OCI-LY7 (cell line): ENCODE data around the gene ADAMTSL2. TPM values are rescaled to one million over a fixed set of nuclear protein-coding genes. Genes with fewer than 3 reads are reported as not detected.

Experiments
- BruUV-seq: library from RNA; stranded (reverse); fragments of 400-500 nt; replicated peaks from 2 replicates; lab custom pipeline; 2021; lab: Mats Ljungman, UMichigan
- CTCF ChIA-PET: fragments of 300-600 bp; sonication (Branson Sonifier 250); formaldehyde crosslinking; loops from one replicate; lab custom pipeline; 2022; ENCODE audit warnings: antibody characterized with exemption; ENCODE audit not compliant: unreplicated experiment; lab: Charles Lee
- POLR2A ChIA-PET: fragments of 300-600 bp; sonication (Branson Sonifier 250); formaldehyde crosslinking; loops from one replicate; lab custom pipeline; 2022; ENCODE audit warnings: antibody characterized with exemption; lab: Charles Lee
- DNase-seq: peaks from one replicate; pipeline ENCODE4 v3.0.0-alpha.2; 2015; ENCODE audit warnings: low spot score
- H2AFZ ChIP-seq: fragments of 200-600 bp; sonication (generic), shearing (Covaris generic); 2 replicates; pipeline ENCODE4 v1.6.1; 2014; ENCODE audit warnings: mild to moderate bottlenecking, antibody characterized with exemption, low read length, moderate library complexity
- H3K27ac ChIP-seq: fragments of 200-600 bp; sonication (generic); 2 replicates; pipeline ENCODE4 v1.5.1; 2014; ENCODE audit warnings: mixed run types, low read depth, mild to moderate bottlenecking, moderate library complexity, low read length, inconsistent platforms; ENCODE audit not compliant: poor library complexity, severe bottlenecking
- H3K36me3 ChIP-seq: fragments of 200-600 bp; sonication (generic); 2 replicates; pipeline ENCODE4 v1.6.1; 2014; ENCODE audit warnings: mild to moderate bottlenecking, antibody characterized with exemption, low read length, moderate library complexity, mixed read lengths; ENCODE audit not compliant: insufficient read depth
- H3K4me1 ChIP-seq: fragments of 200-600 bp; sonication (generic); 2 replicates; pipeline ENCODE4 v1.5.1; 2014; ENCODE audit warnings: mild to moderate bottlenecking, low read length; ENCODE audit not compliant: insufficient read depth, poor library complexity, severe bottlenecking
- H3K4me2 ChIP-seq: fragments of 200-600 bp; sonication (generic); 2 replicates; pipeline ENCODE4 v1.6.1; 2014; ENCODE audit warnings: mild to moderate bottlenecking, low read length
- H3K4me3 ChIP-seq: fragments of 200-600 bp; sonication (generic); 2 replicates; pipeline ENCODE4 v1.5.1; 2014; ENCODE audit warnings: mild to moderate bottlenecking, low read depth, low read length; ENCODE audit not compliant: poor library complexity, severe bottlenecking
- H3K79me2 ChIP-seq: fragments of 200-600 bp; sonication (generic); 2 replicates; pipeline ENCODE4 v1.6.1; 2016; ENCODE audit warnings: low read depth, mild to moderate bottlenecking, low read length, moderate library complexity, mixed read lengths; ENCODE audit not compliant: insufficient read depth
- H3K9me2 ChIP-seq: fragments of 200-600 bp; sonication (generic); 2 replicates; pipeline ENCODE4 v1.6.1; 2016; ENCODE audit warnings: mild to moderate bottlenecking, low read length, mixed read lengths; ENCODE audit not compliant: insufficient read depth
- H3K9me3 ChIP-seq: fragments of 200-600 bp; sonication (generic); 2 replicates; pipeline ENCODE4 v1.6.1; 2014; ENCODE audit warnings: mild to moderate bottlenecking, mixed run types, low read length, mixed read lengths
- H4K20me1 ChIP-seq: fragments of 200-600 bp; sonication (generic); 2 replicates; pipeline ENCODE4 v1.6.1; 2014; ENCODE audit warnings: mild to moderate bottlenecking, antibody characterized with exemption, low read length, moderate library complexity, mixed read lengths; ENCODE audit not compliant: insufficient read depth
- CTCF ChIP-seq: fragments of 200-600 bp; sonication (generic); conservative IDR thresholded peaks from 2 replicates; pipeline ENCODE4 v1.5.1; 2014; ENCODE audit warnings: mild to moderate bottlenecking, antibody characterized with exemption, low read length, moderate library complexity, mixed read lengths
- EZH2phosphoT487 ChIP-seq: fragments of 200-600 bp; sonication (generic); IDR thresholded peaks from 2 replicates; pipeline ENCODE4 v1.6.1; 2018; ENCODE audit warnings: low read depth, borderline replicate concordance, mild to moderate bottlenecking, mixed run types, antibody characterized with exemption, low read length, moderate library complexity, mixed read lengths
- intact Hi-C: fragments of 100-400 bp; cut with micrococcal nuclease; formaldehyde crosslinking; loops from one replicate; pipeline ENCODE4 v1.10.0; 2022; ENCODE audit not compliant: unreplicated experiment
- total RNA-seq, 2 experiments: library from RNA; depleted of rRNA in 1 of 2; stranded (reverse); fragments of >200 nt in 1 of 2; shearing (Covaris generic) in 1 of 2; gene quantifications; 2 replicates each; pipeline ENCODE4 v1.2.3, GENCODE V29; 2014 to 2022

ADAMTSL2 gene
- total RNA-seq, 2 experiments from 2014 or later: 0.88 TPM; not detected in 1

DNA sequence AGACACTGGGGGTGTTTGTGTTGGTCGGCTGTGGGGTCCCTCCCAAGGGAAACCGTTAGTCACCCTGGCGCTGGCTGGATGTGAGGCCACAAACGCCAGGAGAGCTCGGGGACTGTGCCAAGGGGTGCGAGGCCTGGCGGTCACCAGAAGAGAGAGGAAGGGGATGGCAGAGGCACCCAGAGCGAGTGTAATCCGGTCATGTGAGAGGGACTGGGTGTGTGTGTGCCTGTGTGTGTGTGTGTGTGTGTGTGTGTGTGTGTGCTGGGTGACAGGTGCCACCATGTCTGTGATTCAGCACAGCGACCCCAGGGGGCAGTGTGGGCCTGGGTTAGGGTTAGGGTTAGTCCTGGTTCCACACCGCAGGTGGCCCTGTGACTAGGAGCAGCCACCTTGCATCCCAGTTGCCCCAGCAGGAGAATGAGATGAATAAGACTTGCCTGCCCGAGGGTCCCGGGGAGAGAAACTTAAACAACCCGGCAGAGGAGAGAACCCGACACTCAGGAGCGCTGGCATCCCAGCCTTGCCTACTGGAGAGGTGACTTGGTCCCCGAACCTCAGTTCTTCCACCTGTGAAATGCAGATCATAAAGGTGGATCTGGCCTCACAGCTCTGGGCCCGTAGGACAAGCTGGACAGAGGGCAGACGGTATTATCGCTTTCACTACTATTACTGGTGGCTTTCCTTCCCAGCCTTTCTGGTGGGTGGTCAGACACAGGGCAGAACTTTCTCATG is 1.4 kb upstream of the ADAMTSL2 start:
- intact Hi-C loops: loop anchor here (1.0 to 5.0 kb wide), 3 partner anchors 54 to 193 kb away; no protein-coding TSS in a partner anchor
- Histone ChIP-seq H3K9me3 (no peaks in the 10 kb centered on the region), H4K20me1 (no peaks in the 10 kb centered on the region), H3K79me2 (no peaks in the 10 kb centered on the region), H3K9me2 (no peaks in the 10 kb centered on the region), H3K4me3 (no peak overlapping the region), H2AFZ (peak overlapping the region; percentile 23; the same call in 1 of the 2 replicates), H3K4me2 (peak overlapping the region; percentile 36; the same call in 1 of the 2 replicates), H3K4me1 (peaks cover 19% of the 10 kb centered on the region), H3K27ac (no peak overlapping the region), H3K36me3 (no peaks in the 10 kb centered on the region)
- TF ChIP-seq CTCF: peak; percentile 85
- no peak for TF ChIP-seq EZH2phosphoT487
- POLR2A ChIA-PET: no interaction called here
- BruUV-seq: no TSS peak
- DNase-seq: peak; percentile 89
- CTCF ChIA-PET: interaction anchor here (0.7 kb wide), 1 partner anchor 182 kb away, joined by 3 read pairs; no protein-coding TSS in a partner anchor

DNA sequence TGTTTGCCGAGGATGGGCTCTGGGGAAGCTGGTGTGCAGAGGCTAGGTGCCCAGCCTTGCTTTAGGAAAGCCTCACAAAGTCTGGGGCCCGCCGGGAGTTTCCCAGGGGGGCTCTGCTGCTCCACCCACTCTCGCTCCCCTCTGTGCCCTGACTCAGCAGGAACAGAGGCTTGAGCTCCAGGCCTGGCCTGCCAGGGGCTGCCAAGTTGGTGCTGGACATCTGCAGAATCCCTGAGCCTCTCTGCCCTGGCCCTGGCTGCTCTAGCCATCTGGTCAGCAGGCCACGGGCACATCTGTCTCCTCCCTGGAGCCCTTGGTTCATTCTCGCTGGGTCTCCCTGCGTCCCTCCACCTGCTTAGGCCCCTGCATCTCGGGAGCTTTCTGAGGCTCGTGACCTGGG is 647 bp upstream of the ADAMTSL2 start:
- BruUV-seq: no TSS peak
- Histone ChIP-seq H3K9me2 (no peaks in the 10 kb centered on the region), H3K4me2 (no peak overlapping the region), H3K4me3 (no peak overlapping the region), H3K27ac (no peak overlapping the region), H3K79me2 (no peaks in the 10 kb centered on the region), H3K4me1 (peaks cover 19% of the 10 kb centered on the region), H4K20me1 (no peaks in the 10 kb centered on the region), H2AFZ (no peak overlapping the region), H3K9me3 (no peaks in the 10 kb centered on the region), H3K36me3 (no peaks in the 10 kb centered on the region)
- intact Hi-C loops: loop anchor here (1.0 to 5.0 kb wide), 3 partner anchors 53 to 192 kb away; no protein-coding TSS in a partner anchor
- ChIA-PET CTCF (interaction anchor here (0.7 kb wide), 1 partner anchor 181 kb away, joined by 3 read pairs; no protein-coding TSS in a partner anchor), POLR2A (no interaction called here)
- no peak for TF ChIP-seq CTCF
- no peak for TF ChIP-seq EZH2phosphoT487
- DNase-seq: no peak
